ENCODE results near the gene DDOST. TPM values are rescaled to one million over a fixed set of nuclear protein-coding genes. Genes with fewer than 3 reads are reported as not detected.

DDOST gene
- polyA plus RNA-seq, 3 donors, result 125 to 245 (median 241) TPM

- Histone ChIP-seq H3K27ac (ENCODE audit: low read depth in 1 of 2, low read length in 2 of 2) (no peak overlapping the region), H3K4me2 (replicated peaks; ENCODE audit: extremely low read depth, low read length, poor library complexity, severe bottlenecking) (no peak overlapping the region), H3K9ac (ENCODE audit: insufficient read depth, low read length, poor library complexity, severe bottlenecking) (no peak overlapping the region), H4K20me1 (ENCODE audit: insufficient read depth, low read length) (peaks cover 30% of the 10 kb centered on the region), H3K9me3 (replicated peaks in 1 of 2; ENCODE audit: control insufficient read depth in 1 of 2, insufficient read depth in 1 of 2, low read length in 2 of 2) (peaks cover 0 to 6% of the 10 kb centered on the region in 2 donors), H3K27me3 (ENCODE audit: control insufficient read depth in 2 of 2, insufficient read depth in 2 of 2, low read length in 2 of 2) (no peaks in the 10 kb centered on the region), H3K4me1 (ENCODE audit: control insufficient read depth in 1 of 2, insufficient read depth in 2 of 2, low read length in 2 of 2) (peaks cover 15 to 16% of the 10 kb centered on the region in 2 donors), H3K79me2 (ENCODE audit: insufficient read depth, low read length) (peaks cover 16% of the 10 kb centered on the region), H3K36me3 (replicated peaks in 1 of 2; ENCODE audit: control insufficient read depth in 1 of 2, insufficient read depth in 2 of 2, low read length in 2 of 2) (peaks cover 3 to 9% of the 10 kb centered on the region in 2 donors), H3K4me3 (replicated peaks in 1 of 3; ENCODE audit: low read depth in 2 of 3, low read length in 3 of 3) (no peak overlapping the region), H2AFZ (ENCODE audit: insufficient read depth, low read depth, low read length, poor library complexity, severe bottlenecking) (no peak overlapping the region)
- Mint-ChIP-seq H3K4me1 (peaks cover 19% of the 10 kb centered on the region), H3K9me3 (peaks cover 0 to 28% (median 10%) of the 10 kb centered on the region in 7 donors), H3K27ac (no peak overlapping the region), H3K4me3 (no peak overlapping the region), H3K27me3 (ENCODE audit: low read depth in 3 of 3) (peaks cover 0 to 2% (median 1%) of the 10 kb centered on the region in 3 donors), H3K36me3 (peaks cover 4 to 17% of the 10 kb centered on the region in 2 donors)
- TF ChIP-seq CTCF (IDR thresholded peaks at IDR 0.05), result no peak
- no peak for DNase-seq
- WGBS (ENCODE audit: insufficient coverage), result no CpG with 5 or more reads among the region's 3 CpGs
- intact Hi-C loops (cut with micrococcal nuclease), result loop anchor here in 1 of 2 donors (5.0 kb wide), 1 partner anchor 55 kb away; no protein-coding TSS in a partner anchor
Observed at GRCh38 chr1:20632386-20632785, 28.8 kb downstream of the DDOST start.

GRCh38 chr1:20630729-20631128 lies 30.4 kb downstream of the DDOST start:
- no peak overlapping the region for H3K27ac Mint-ChIP-seq

More at GRCh38 chr1:20630729-20631128, 30.4 kb downstream of the DDOST start:
- Histone ChIP-seq H4K20me1 (ENCODE audit: insufficient read depth, low read length) (peaks cover 16% of the 10 kb centered on the region), H3K9ac (ENCODE audit: insufficient read depth, low read length, poor library complexity, severe bottlenecking) (no peak overlapping the region), H3K27me3 (ENCODE audit: control insufficient read depth in 2 of 2, insufficient read depth in 2 of 2, low read length in 2 of 2) (no peaks in the 10 kb centered on the region), H3K4me2 (replicated peaks; ENCODE audit: extremely low read depth, low read length, poor library complexity, severe bottlenecking) (no peak overlapping the region), H3K9me3 (replicated peaks in 1 of 2; ENCODE audit: control insufficient read depth in 1 of 2, insufficient read depth in 1 of 2, low read length in 2 of 2) (peaks cover 0 to 6% of the 10 kb centered on the region in 2 donors), H3K4me1 (ENCODE audit: control insufficient read depth in 1 of 2, insufficient read depth in 2 of 2, low read length in 2 of 2) (peaks cover 15 to 16% of the 10 kb centered on the region in 2 donors), H3K4me3 (replicated peaks in 1 of 3; ENCODE audit: low read depth in 2 of 3, low read length in 3 of 3) (no peak overlapping the region), H2AFZ (ENCODE audit: insufficient read depth, low read depth, low read length, poor library complexity, severe bottlenecking) (no peak overlapping the region), H3K36me3 (replicated peaks in 1 of 2; ENCODE audit: control insufficient read depth in 1 of 2, insufficient read depth in 2 of 2, low read length in 2 of 2) (no peaks in the 10 kb centered on the region), H3K79me2 (ENCODE audit: insufficient read depth, low read length) (peaks cover 16% of the 10 kb centered on the region), H3K27ac (ENCODE audit: low read depth in 1 of 2, low read length in 2 of 2) (no peak overlapping the region)
- peaks cover under 1 to 6% of the 10 kb centered on the region in 2 donors for H3K36me3 Mint-ChIP-seq
- DNase-seq, result no peak
- no peak for TF ChIP-seq CTCF (IDR thresholded peaks at IDR 0.05)
- intact Hi-C loops (cut with micrococcal nuclease), result loop anchor here in 1 of 2 donors (5.0 kb wide), 1 partner anchor 53 kb away; no protein-coding TSS in a partner anchor
- H3K27me3 Mint-ChIP-seq (ENCODE audit: low read depth in 3 of 3), result peaks cover 0 to 3% (median 1%) of the 10 kb centered on the region in 3 donors
- H3K4me1 Mint-ChIP-seq, result peaks cover 18% of the 10 kb centered on the region
- H3K4me3 Mint-ChIP-seq, result no peak overlapping the region
- peaks cover 8 to 41% (median 15%) of the 10 kb centered on the region in 7 donors for H3K9me3 Mint-ChIP-seq
- WGBS (ENCODE audit: insufficient coverage), result 100% methylated on average over 1 of the region's 4 CpGs

All from CD14-positive monocyte (primary cell).